Endothelial cell of umbilical vein (primary cell): ENCODE data around the gene COL7A1. TPM values are rescaled to one million over a fixed set of nuclear protein-coding genes. Genes with fewer than 3 reads are reported as not detected.
A peak's percentile ranks its signal among the peaks of the same experiment; 100 is the strongest.

Experiments used
- BruUV-seq: library from RNA; stranded (reverse); fragments of 400-500 nt; replicated peaks from 2 replicates; lab custom pipeline; 2021; lab: Mats Ljungman, UMichigan
- CTCF ChIA-PET: fragments of 300-600, 350-600 bp; sonication (Branson Sonifier 250); formaldehyde crosslinking; loops from one replicate; lab custom pipeline; 2021; ENCODE audit warnings: antibody characterized with exemption, inconsistent platforms; lab: Charles Lee
- POLR2A ChIA-PET: fragments of 300-600, 350-600 bp; sonication (Branson Sonifier 250); formaldehyde crosslinking; loops from one replicate; lab custom pipeline; 2021; ENCODE audit warnings: antibody characterized with exemption, inconsistent platforms; lab: Charles Lee
- DNase-seq: peaks from one replicate; pipeline ENCODE4 v3.0.0-alpha.2; 2011; ENCODE audit warnings: low read depth, low spot score
- FAIRE-seq: peaks from 2 replicates; lab custom pipeline; 2011; peaks lifted over from hg19 to GRCh38; lab: Jason Lieb, UNC
- H2AFZ ChIP-seq: 2 replicates; pipeline ENCODE4 v1.6.0; 2012; ENCODE audit warnings: low read depth, low read length, control low read depth, inconsistent platforms
- H3K27ac ChIP-seq: 2 replicates; pipeline ENCODE4 v1.5.1; 2011; ENCODE audit warnings: low read depth, mild to moderate bottlenecking, control low read depth, low read length, moderate library complexity; ENCODE audit not compliant: insufficient read depth
- H3K27me3 ChIP-seq, 2 experiments: 2 replicates each; pipeline versions ENCODE4 v1.6.0 to v1.6.1; 2011; ENCODE audit warnings: low read length in 2 of 2, mixed read lengths in 1 of 2; ENCODE audit not compliant: control insufficient read depth in 2 of 2, insufficient read depth in 2 of 2
- H3K36me3 ChIP-seq, 2 experiments: 2 replicates in 1 of 2; 3 replicates in 1 of 2; pipeline ENCODE4 v1.5.1; 2011; ENCODE audit warnings: low read length in 2 of 2, mild to moderate bottlenecking in 1 of 2, moderate library complexity in 1 of 2; ENCODE audit not compliant: control insufficient read depth in 2 of 2, insufficient read depth in 2 of 2; ENCODE audit errors: extremely low read depth in 1 of 2
- H3K4me1 ChIP-seq: 3 replicates; pipeline ENCODE4 v1.5.1; 2011; ENCODE audit warnings: mild to moderate bottlenecking, low read length; ENCODE audit not compliant: control insufficient read depth, insufficient read depth; ENCODE audit errors: extremely low read depth
- H3K4me2 ChIP-seq: 2 replicates; pipeline ENCODE4 v1.6.1; 2011; ENCODE audit warnings: low read length, control low read depth, mixed read lengths; ENCODE audit not compliant: insufficient read depth
- H3K4me3 ChIP-seq, 3 experiments: fragments of 200-600 bp in 1 of 3; sonication (generic), shearing (Covaris generic) in 1 of 3; replicated peaks in 1 of 3; 2 replicates each; pipeline ENCODE4 v1.5.1; 2011 to 2016; ENCODE audit warnings: control low read depth in 3 of 3, low read length in 3 of 3, mild to moderate bottlenecking in 2 of 3, inconsistent platforms in 1 of 3, low read depth in 1 of 3, moderate library complexity in 1 of 3; ENCODE audit not compliant: insufficient read depth in 1 of 3
- H3K79me2 ChIP-seq: 2 replicates; pipeline ENCODE4 v1.6.0; 2012; ENCODE audit warnings: low read length, inconsistent platforms; ENCODE audit not compliant: control insufficient read depth, insufficient read depth
- H3K9ac ChIP-seq: replicated peaks from 2 replicates; pipeline ENCODE3; 2011; ENCODE audit warnings: low read length, control low read depth; ENCODE audit not compliant: insufficient read depth; ENCODE audit errors: extremely low read depth
- H3K9me1 ChIP-seq: replicated peaks from 3 replicates; pipeline ENCODE4 v1.6.0; 2011; ENCODE audit warnings: mild to moderate bottlenecking, low read length; ENCODE audit not compliant: control insufficient read depth, insufficient read depth; ENCODE audit errors: extremely low read depth
- H3K9me3 ChIP-seq: replicated peaks from 2 replicates; pipeline ENCODE4 v1.5.1; 2012; ENCODE audit warnings: low read length, inconsistent platforms; ENCODE audit not compliant: control insufficient read depth, insufficient read depth
- H4K20me1 ChIP-seq: replicated peaks from 2 replicates; pipeline ENCODE3; 2011; ENCODE audit warnings: mild to moderate bottlenecking, low read length; ENCODE audit not compliant: control insufficient read depth, insufficient read depth; ENCODE audit errors: extremely low read depth
- CTCF ChIP-seq, 2 donors: IDR thresholded peaks; 1 replicate in 1 of 2; 2 replicates in 1 of 2; pipeline ENCODE4 v1.5.1; 2011; ENCODE audit warnings: low read length in 2 of 2, mild to moderate bottlenecking in 2 of 2, moderate library complexity in 2 of 2, control low read depth in 1 of 2, inconsistent platforms in 1 of 2, low read depth in 1 of 2; ENCODE audit not compliant: insufficient read depth in 1 of 2; ENCODE audit errors: extremely low read depth in 1 of 2
- EZH2 ChIP-seq: IDR thresholded peaks from 2 replicates; pipeline ENCODE4 v1.6.1; 2012; ENCODE audit warnings: borderline replicate concordance, low read depth, mild to moderate bottlenecking, moderate library complexity, low read length, inconsistent platforms; ENCODE audit not compliant: severe bottlenecking
- FOS ChIP-seq: IDR thresholded peaks from 2 replicates; pipeline ENCODE4 v1.6.1; 2011; ENCODE audit warnings: mild to moderate bottlenecking, low read length, moderate library complexity, borderline replicate concordance; ENCODE audit not compliant: insufficient read depth
- GATA2 ChIP-seq: IDR thresholded peaks from 2 replicates; pipeline ENCODE4 v1.7.0; 2011; ENCODE audit warnings: low read depth, mild to moderate bottlenecking, moderate library complexity, mixed read lengths, low read length; ENCODE audit not compliant: insufficient read length, insufficient read depth
- JUN ChIP-seq: IDR thresholded peaks from 2 replicates; pipeline ENCODE4 v1.6.1; 2011; ENCODE audit warnings: borderline replicate concordance, low read depth; ENCODE audit not compliant: insufficient read length, insufficient read depth
- MAX ChIP-seq: IDR thresholded peaks from 2 replicates; pipeline ENCODE4 v1.6.1; 2011; ENCODE audit not compliant: insufficient read depth, insufficient read length
- MYC ChIP-seq: IDR thresholded peaks from one replicate; pipeline ENCODE4 v1.6.1; 2011; ENCODE audit warnings: mild to moderate bottlenecking, low read depth, low read length
- POLR2A ChIP-seq: IDR thresholded peaks from 2 replicates; pipeline ENCODE4 v1.6.1; 2012; ENCODE audit warnings: low read depth, mild to moderate bottlenecking, control low read depth, low read length
- POLR2AphosphoS5 ChIP-seq: IDR thresholded peaks from 2 replicates; pipeline ENCODE4 v1.6.1; 2012; ENCODE audit warnings: low read depth, mild to moderate bottlenecking, control low read depth, low read length, moderate library complexity; ENCODE audit not compliant: insufficient read depth
- dilution Hi-C: fragments of 300-500 bp; cut with MboI; formaldehyde crosslinking; loops from one replicate; pipeline ENCODE4 v1.15.0; 2019; ENCODE audit warnings: low sequenced_read_pairs; ENCODE audit not compliant: extremely low pct_ligation_motif_present
- intact Hi-C: fragments of 100-400 bp; cut with micrococcal nuclease; formaldehyde crosslinking; loops from one replicate; pipeline ENCODE4 v1.10.0; 2022
- polyA plus RNA-seq, 4 experiments: library from polyadenylated mRNA; depleted of rRNA in 3 of 4; stranded (reverse) in 3 of 4; unstranded in 1 of 4; fragments of >200 nt; gene quantifications; 2 replicates each; pipeline versions ENCODE4 v1.2.1 to v1.2.3, GENCODE V29; 2011 to 2012; ENCODE audit warnings: missing spikeins in 1 of 4
- total RNA-seq: library from RNA; stranded (reverse); gene quantifications from 2 replicates; pipeline ENCODE4 v1.2.3, GENCODE V29; 2021

COL7A1 gene
- total and polyA plus RNA-seq, 2 donors (not counting 3 experiments of a cell fraction or from before 2014, with no cell fraction given), result 0.55 to 1.9 TPM

GRCh38 chr3:48612309-48612708 lies 17.2 kb upstream of the COL7A1 start:
- intact Hi-C loops, result no loop called here
- peaks cover 14% of the 10 kb centered on the region for H3K4me1 ChIP-seq
- CTCF ChIA-PET, result interaction anchor here (1.1 to 1.5 kb wide), 2 partner anchors 24 to 49 kb away, joined by 3 read pairs; partner anchors contain the start of gene UCN2
- H3K79me2 ChIP-seq, result peaks cover 13% of the 10 kb centered on the region
- BruUV-seq, result no TSS peak
- no peaks in the 10 kb centered on the region for H3K9me1 ChIP-seq
- H3K9ac ChIP-seq, result no peak overlapping the region
- no peak overlapping the region for H3K4me3 ChIP-seq
- no peaks in the 10 kb centered on the region for H3K36me3 ChIP-seq
- no peak for DNase-seq
- H3K9me3 ChIP-seq, result peaks cover 3% of the 10 kb centered on the region
- no peak overlapping the region for H3K4me2 ChIP-seq
- no peak for TF ChIP-seq POLR2A
- H3K27ac ChIP-seq, result no peak overlapping the region
- no peak for FAIRE-seq
- no peak overlapping the region for H2AFZ ChIP-seq
- dilution Hi-C loops, result no loop called here
- no peaks in the 10 kb centered on the region for H4K20me1 ChIP-seq
- POLR2A ChIA-PET, result no interaction called here
- no peaks in the 10 kb centered on the region for H3K27me3 ChIP-seq

- intact Hi-C loops (loop anchor here (1.0 to 2.0 kb wide), 6 partner anchors 26 to 415 kb away; partner anchors contain the start of genes NCKIPSD, PFKFB4 and SLC26A6), dilution Hi-C loops (no loop called here)
- DNase-seq (peak; percentile 96), FAIRE-seq (peak; percentile 98)
- peak within 1 kb of the TSS; percentile 83 for H2AFZ ChIP-seq
- peaks cover 13% of the 10 kb centered on the region for H3K4me1 ChIP-seq
- H3K36me3 ChIP-seq, result peaks cover 5 to 15% of the 10 kb centered on the region in 2 experiments
- H3K27me3 ChIP-seq, result no peaks in the 10 kb centered on the region
- CTCF ChIA-PET, result interaction anchor here (0.5 to 2.0 kb wide), 9 partner anchors 15 to 336 kb away, joined by 3 to 11 read pairs (median 4); partner anchors contain the start of genes CELSR3 and SLC26A6
- peak within 1 kb of the TSS; percentile 9 for H3K27ac ChIP-seq
- no peaks in the 10 kb centered on the region for H3K9me1 ChIP-seq
- no peaks in the 10 kb centered on the region for H4K20me1 ChIP-seq
- no peak for TF ChIP-seq FOS
- peak; percentile 97 for TF ChIP-seq POLR2AphosphoS5
- no peak for TF ChIP-seq EZH2
- no peak for TF ChIP-seq MAX
- no peak for TF ChIP-seq GATA2
- TF ChIP-seq JUN, result no peak
- no peak for TF ChIP-seq MYC
- peak; percentile 96 for TF ChIP-seq POLR2A
- TF ChIP-seq CTCF (IDR thresholded peaks at IDR 0.05; ENCODE audit: extremely low read depth in 1 of 2, insufficient read depth in 1 of 2, low read depth in 1 of 2, low read length in 2 of 2), result peak; percentile 52 to 84
- peaks cover 13% of the 10 kb centered on the region for H3K79me2 ChIP-seq
- H3K9ac ChIP-seq, result peak within 1 kb of the TSS; percentile 64
- POLR2A ChIA-PET, result no interaction called here
- peak within 1 kb of the TSS; percentile 87 for H3K4me2 ChIP-seq
- no TSS peak for BruUV-seq
- H3K4me3 ChIP-seq, result peak within 1 kb of the TSS; percentile 52 to 85 (median 73)
- no peaks in the 10 kb centered on the region for H3K9me3 ChIP-seq
These were observed 14.2 kb upstream of the COL7A1 start, which contains the start of gene UQCRC1 for GRCh38 chr3:48609088-48610005. Gene UQCRC1 (minus strand): TSS chr3:48609646. CDS start chr3:48609620, 26 bp downstream.
